PC-9 (cell line): Measurements from ENCODE around the gene NUCB2.
"Not testable (repeated sequence)": the region's sequence is repeated elsewhere in the genome, so short reads cannot be mapped to it uniquely, and the experiment has no call there.

Experiments used
- EZH2 ChIP-seq: fragments of 200-600 bp; sonication (generic); IDR thresholded peaks from 2 replicates; pipeline ENCODE4 v1.8.0; 2017; ENCODE audit warnings: antibody characterized with exemption, low read depth
- TF ChIP-seq, protein P1 (sequence below): fragments of 200-600 bp; sonication (generic); conservative IDR thresholded peaks from 2 replicates; pipeline ENCODE4 v1.6.1; 2017; ENCODE audit warnings: mixed run types, antibody characterized with exemption, mild to moderate bottlenecking, moderate library complexity

DNA sequence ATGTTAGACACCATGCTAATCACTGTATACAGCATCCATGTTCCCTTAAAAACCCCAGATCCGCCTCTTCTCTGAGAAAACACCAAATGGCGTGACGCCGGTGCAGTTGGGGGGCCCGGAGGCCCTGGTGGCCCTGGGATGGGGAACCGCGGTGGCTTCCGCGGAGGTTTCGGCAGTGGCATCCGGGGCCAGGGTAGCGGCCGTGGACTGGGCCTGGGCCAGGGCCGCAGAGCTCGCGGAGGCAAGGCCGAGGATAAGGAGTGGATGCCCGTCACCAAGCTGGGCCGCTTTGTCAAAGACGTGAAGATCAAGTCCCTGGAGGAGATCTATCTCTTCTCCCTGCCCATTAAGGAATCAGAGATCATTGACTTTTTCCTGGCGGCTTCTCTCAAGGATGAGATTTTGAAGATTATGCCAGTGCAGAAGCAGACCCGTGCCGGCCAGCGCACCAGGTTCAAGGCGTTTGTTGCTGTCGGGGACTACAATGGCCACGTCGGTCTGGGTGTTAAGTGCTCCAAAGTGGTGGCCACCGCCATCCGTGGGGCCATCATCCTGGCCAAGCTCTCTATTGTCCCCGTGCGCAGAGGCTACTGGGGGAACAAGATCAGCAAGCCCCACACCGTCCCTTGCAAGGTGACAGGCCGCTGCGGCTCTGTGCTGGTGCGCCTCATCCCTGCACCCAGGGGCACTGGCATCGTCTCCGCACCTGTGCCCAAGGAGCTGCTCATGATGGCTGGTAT lies 48.2 kb upstream of the NUCB2 start:
- TF ChIP-seq, protein P1, sequence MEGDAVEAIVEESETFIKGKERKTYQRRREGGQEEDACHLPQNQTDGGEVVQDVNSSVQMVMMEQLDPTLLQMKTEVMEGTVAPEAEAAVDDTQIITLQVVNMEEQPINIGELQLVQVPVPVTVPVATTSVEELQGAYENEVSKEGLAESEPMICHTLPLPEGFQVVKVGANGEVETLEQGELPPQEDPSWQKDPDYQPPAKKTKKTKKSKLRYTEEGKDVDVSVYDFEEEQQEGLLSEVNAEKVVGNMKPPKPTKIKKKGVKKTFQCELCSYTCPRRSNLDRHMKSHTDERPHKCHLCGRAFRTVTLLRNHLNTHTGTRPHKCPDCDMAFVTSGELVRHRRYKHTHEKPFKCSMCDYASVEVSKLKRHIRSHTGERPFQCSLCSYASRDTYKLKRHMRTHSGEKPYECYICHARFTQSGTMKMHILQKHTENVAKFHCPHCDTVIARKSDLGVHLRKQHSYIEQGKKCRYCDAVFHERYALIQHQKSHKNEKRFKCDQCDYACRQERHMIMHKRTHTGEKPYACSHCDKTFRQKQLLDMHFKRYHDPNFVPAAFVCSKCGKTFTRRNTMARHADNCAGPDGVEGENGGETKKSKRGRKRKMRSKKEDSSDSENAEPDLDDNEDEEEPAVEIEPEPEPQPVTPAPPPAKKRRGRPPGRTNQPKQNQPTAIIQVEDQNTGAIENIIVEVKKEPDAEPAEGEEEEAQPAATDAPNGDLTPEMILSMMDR = not testable (repeated sequence)
- not testable (repeated sequence) for TF ChIP-seq EZH2
